ENCODE data around the gene CCDC170. TPM values are rescaled to one million over a fixed set of nuclear protein-coding genes. Genes with fewer than 3 reads are reported as not detected.

The CCDC170 gene
- total RNA-seq, 1 experiment from 2014 or later: not detected

GRCh38 chr6:151451417-151451949 is 42.3 kb upstream of the CCDC170 start:
- Histone ChIP-seq H3K27ac (ENCODE audit: low read length) (peak overlapping the region; percentile 97), H3K36me3 (ENCODE audit: control insufficient read depth, insufficient read depth, low read length) (peaks cover 7% of the 10 kb centered on the region), H3K27me3 (ENCODE audit: control insufficient read depth, insufficient read depth, low read length) (no peaks in the 10 kb centered on the region), H3K4me1 (ENCODE audit: control insufficient read depth, insufficient read depth, low read length) (peaks cover 13% of the 10 kb centered on the region; the same call in 1 of the 2 replicates), H3K9me3 (ENCODE audit: control insufficient read depth, insufficient read depth, low read depth, low read length) (no peaks in the 10 kb centered on the region), H3K4me3 (ENCODE audit: low read depth in 2 of 2, low read length in 2 of 2) (peak overlapping the region; percentile 97 to 99)
- TF ChIP-seq POLR2AphosphoS5 (IDR thresholded peaks at IDR 0.05; ENCODE audit: low read depth, low read length) (no peak), SIN3A (IDR thresholded peaks at IDR 0.05; ENCODE audit: borderline replicate concordance, insufficient read depth, low read depth, low read length) (no peak), TCF7L2 (IDR thresholded peaks at IDR 0.05; ENCODE audit: low read depth, low read length) (no peak), REST (IDR thresholded peaks at IDR 0.05; ENCODE audit: insufficient read depth in 1 of 2, low read depth in 2 of 2, low read length in 1 of 2) (no peak), CTCF (IDR thresholded peaks at IDR 0.05) (no peak)
- in situ Hi-C loops (cut with HindIII; ENCODE audit: low pct_unique_long_range_greater_than_20kb, low sequenced_read_pairs) (no loop called here), intact Hi-C loops (cut with micrococcal nuclease; ENCODE audit: unreplicated experiment) (no loop called here)
- no peak for ATAC-seq
- ChIA-PET CTCF (no interaction called here), POLR2A (no interaction called here)
- BruUV-seq (replicated peaks): no TSS peak
- no peak for DNase-seq (ENCODE audit: low read depth, low spot score)

- CTCF ChIA-PET: interaction anchor here (0.7 kb wide), 1 partner anchor 127 kb away, joined by 3 read pairs; no protein-coding TSS in a partner anchor
- intact Hi-C loops (cut with micrococcal nuclease; ENCODE audit: unreplicated experiment): no loop called here
- POLR2A ChIA-PET: no interaction called here
- no TSS peak for BruUV-seq (replicated peaks)
- H3K27ac ChIP-seq (ENCODE audit: low read length): peak within 1 kb of the TSS; percentile 97
- peak; percentile 97 for DNase-seq (ENCODE audit: low read depth, low spot score)
- H3K36me3 ChIP-seq (ENCODE audit: control insufficient read depth, insufficient read depth, low read length): peaks cover 7% of the 10 kb centered on the region
- peak; percentile 100 for ATAC-seq
- no peaks in the 10 kb centered on the region for H3K9me3 ChIP-seq (ENCODE audit: control insufficient read depth, insufficient read depth, low read depth, low read length)
- TF ChIP-seq POLR2AphosphoS5 (IDR thresholded peaks at IDR 0.05; ENCODE audit: low read depth, low read length) (peak; percentile 92), TCF7L2 (IDR thresholded peaks at IDR 0.05; ENCODE audit: low read depth, low read length) (peak; percentile 87), REST (IDR thresholded peaks at IDR 0.05; ENCODE audit: insufficient read depth in 1 of 2, low read depth in 2 of 2, low read length in 1 of 2) (no peak), CTCF (IDR thresholded peaks at IDR 0.05) (no peak), SIN3A (IDR thresholded peaks at IDR 0.05; ENCODE audit: borderline replicate concordance, insufficient read depth, low read depth, low read length) (peak; percentile 98)
- H3K4me3 ChIP-seq (ENCODE audit: low read depth in 2 of 2, low read length in 2 of 2): peak within 1 kb of the TSS; percentile 97 to 99
- in situ Hi-C loops (cut with HindIII; ENCODE audit: low pct_unique_long_range_greater_than_20kb, low sequenced_read_pairs): no loop called here
- H3K4me1 ChIP-seq (ENCODE audit: control insufficient read depth, insufficient read depth, low read length): peaks cover 13% of the 10 kb centered on the region; the same call in 1 of the 2 replicates
- no peaks in the 10 kb centered on the region for H3K27me3 ChIP-seq (ENCODE audit: control insufficient read depth, insufficient read depth, low read length)
These were observed 41.7 kb upstream of the CCDC170 start, which contains the start of gene RMND1 for GRCh38 chr6:151451950-151452749. RMND1 (minus strand) TSS chr6:151452126; CDS start chr6:151445811, 6,315 bp downstream.

Data from Panc1 (cell line).